Brain microvascular endothelial cell (primary cell): ENCODE measurements around the gene SH3PXD2A.

Experiments
- DNase-seq: peaks from one replicate; pipeline ENCODE4 v3.0.0-alpha.2; 2020
- H3K27ac ChIP-seq: fragments of 250-450 bp; sonication (Bioruptor Pico); 2 replicates; pipeline ENCODE4 v1.5.1; 2020; ENCODE audit warnings: mild to moderate bottlenecking, moderate library complexity
- H3K27me3 ChIP-seq: fragments of 250-450 bp; sonication (Bioruptor Pico); replicated peaks from 2 replicates; pipeline ENCODE4 v1.5.1; 2020; ENCODE audit warnings: mild to moderate bottlenecking
- H3K36me3 ChIP-seq: fragments of 250-450 bp; sonication (Bioruptor Pico); replicated peaks from 2 replicates; pipeline ENCODE4 v1.5.1; 2020; ENCODE audit warnings: mild to moderate bottlenecking
- H3K4me3 ChIP-seq: 2 replicates; pipeline ENCODE4 v1.5.1; 2011; ENCODE audit warnings: low read depth, mild to moderate bottlenecking, control low read depth, low read length, moderate library complexity
- CTCF ChIP-seq: IDR thresholded peaks from 2 replicates; pipeline ENCODE4 v1.5.1; 2011; ENCODE audit warnings: low read depth, mild to moderate bottlenecking, moderate library complexity, low read length, control low read depth, inconsistent platforms; ENCODE audit errors: missing control alignments
- in situ Hi-C: cut with HindIII; loops from 2 replicates; pipeline ENCODE4 v1.10.0; 2017; ENCODE audit warnings: low sequenced_read_pairs, low pct_ligation_motif_present

Gene SH3PXD2A

GRCh38 chr10:103839872-103840739, 15.3 kb downstream of the SH3PXD2A start:
- no peak for TF ChIP-seq CTCF
- Histone ChIP-seq H3K4me3 (no peak overlapping the region), H3K27me3 (no peaks in the 10 kb centered on the region), H3K36me3 (no peaks in the 10 kb centered on the region), H3K27ac (no peak overlapping the region)
- in situ Hi-C loops: no loop called here
- no peak for DNase-seq

GRCh38 chr10:103839519-103839871, 15.9 kb downstream of the SH3PXD2A start:
- H3K4me3 ChIP-seq: no peak overlapping the region
- H3K27ac ChIP-seq: no peak overlapping the region
- no peaks in the 10 kb centered on the region for H3K27me3 ChIP-seq
- in situ Hi-C loops: no loop called here
- DNase-seq: no peak
- H3K36me3 ChIP-seq: no peaks in the 10 kb centered on the region
- TF ChIP-seq CTCF: no peak

- DNase-seq: no peak
- no peak for TF ChIP-seq CTCF
- Histone ChIP-seq H3K27me3 (no peaks in the 10 kb centered on the region), H3K27ac (no peak overlapping the region), H3K4me3 (no peak overlapping the region), H3K36me3 (no peaks in the 10 kb centered on the region)
- in situ Hi-C loops: no loop called here
Observed at GRCh38 chr10:103838862-103839518, 16.4 kb downstream of the SH3PXD2A start.

GRCh38 chr10:103838070-103838395, 17.3 kb downstream of the SH3PXD2A start:
- Histone ChIP-seq H3K36me3 (no peaks in the 10 kb centered on the region), H3K4me3 (no peak overlapping the region), H3K27me3 (no peaks in the 10 kb centered on the region), H3K27ac (no peak overlapping the region)
- no peak for DNase-seq
- TF ChIP-seq CTCF: no peak
- in situ Hi-C loops: no loop called here

GRCh38 chr10:103837370-103838069, 17.9 kb downstream of the SH3PXD2A start:
- no peaks in the 10 kb centered on the region for H3K27me3 ChIP-seq
- TF ChIP-seq CTCF: no peak
- H3K36me3 ChIP-seq: no peaks in the 10 kb centered on the region
- DNase-seq: no peak
- H3K4me3 ChIP-seq: no peak overlapping the region
- in situ Hi-C loops: no loop called here
- H3K27ac ChIP-seq: no peak overlapping the region
